Measurements from ENCODE around the gene DEDD2. TPM values are rescaled to one million over a fixed set of nuclear protein-coding genes. Genes with fewer than 3 reads are reported as not detected.

The DEDD2 gene
- total RNA-seq, 1 donor from 2014 or later: 27.1 TPM

DNA sequence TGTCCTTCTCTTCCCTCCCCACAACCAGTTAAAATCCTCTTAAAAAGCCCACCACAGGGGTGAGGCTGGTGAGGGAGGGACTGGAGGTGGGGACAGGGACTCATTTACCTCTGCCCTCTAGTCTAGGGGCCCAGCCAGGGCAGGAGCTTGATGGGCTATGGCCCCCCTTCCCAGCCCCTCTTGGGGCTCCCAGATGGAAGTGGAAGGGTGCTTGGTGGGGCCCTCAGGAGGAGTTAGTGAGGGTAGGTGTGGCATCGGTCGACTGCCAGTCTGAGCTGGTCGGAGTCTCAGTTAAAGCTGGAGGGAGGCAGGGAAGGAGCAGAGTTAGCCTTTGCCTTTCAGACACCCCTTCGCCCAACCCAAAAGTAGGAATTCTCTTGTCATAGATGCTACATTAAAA, 13.1 kb upstream of the DEDD2 start:
- H3K9me3 Mint-ChIP-seq (ENCODE audit: unreplicated experiment): no peaks in the 10 kb centered on the region

DNA sequence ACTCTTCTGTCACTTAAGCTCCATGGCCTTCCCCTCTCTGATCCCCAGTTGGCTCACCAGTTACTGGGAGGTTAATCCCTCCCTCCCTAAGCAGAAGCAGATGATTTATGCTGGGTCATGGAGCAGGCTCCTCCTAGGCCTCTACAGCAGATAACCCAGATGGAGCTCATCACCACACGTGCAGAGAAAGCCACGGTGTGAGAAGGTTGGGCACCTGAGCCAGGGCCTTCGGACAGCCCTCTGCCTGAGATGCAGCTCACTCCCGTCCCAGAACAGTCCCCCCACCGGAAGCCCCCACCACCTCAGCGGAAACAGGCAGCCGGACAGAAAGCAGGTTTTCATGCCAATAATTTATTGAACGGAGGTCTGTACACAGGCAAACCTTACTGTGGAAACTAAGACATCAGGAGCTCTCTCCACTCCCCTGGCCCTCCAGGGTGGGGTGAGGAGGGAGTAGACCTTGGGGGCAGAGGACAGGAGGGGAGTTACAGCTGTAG, 12.4 kb upstream of the DEDD2 start:
- DNase-seq (ENCODE audit: low spot score): no peak
- H3K4me3 Mint-ChIP-seq (ENCODE audit: unreplicated experiment): peak overlapping the region; percentile 51
- peaks cover 5% of the 10 kb centered on the region for H3K27me3 Mint-ChIP-seq (ENCODE audit: unreplicated experiment)
- no peaks in the 10 kb centered on the region for H3K9me3 Mint-ChIP-seq (ENCODE audit: unreplicated experiment)
- no peak overlapping the region for H3K27ac Mint-ChIP-seq (ENCODE audit: unreplicated experiment)
- peaks cover 4% of the 10 kb centered on the region for H3K4me1 Mint-ChIP-seq (ENCODE audit: unreplicated experiment)
- TF ChIP-seq, protein P1, sequence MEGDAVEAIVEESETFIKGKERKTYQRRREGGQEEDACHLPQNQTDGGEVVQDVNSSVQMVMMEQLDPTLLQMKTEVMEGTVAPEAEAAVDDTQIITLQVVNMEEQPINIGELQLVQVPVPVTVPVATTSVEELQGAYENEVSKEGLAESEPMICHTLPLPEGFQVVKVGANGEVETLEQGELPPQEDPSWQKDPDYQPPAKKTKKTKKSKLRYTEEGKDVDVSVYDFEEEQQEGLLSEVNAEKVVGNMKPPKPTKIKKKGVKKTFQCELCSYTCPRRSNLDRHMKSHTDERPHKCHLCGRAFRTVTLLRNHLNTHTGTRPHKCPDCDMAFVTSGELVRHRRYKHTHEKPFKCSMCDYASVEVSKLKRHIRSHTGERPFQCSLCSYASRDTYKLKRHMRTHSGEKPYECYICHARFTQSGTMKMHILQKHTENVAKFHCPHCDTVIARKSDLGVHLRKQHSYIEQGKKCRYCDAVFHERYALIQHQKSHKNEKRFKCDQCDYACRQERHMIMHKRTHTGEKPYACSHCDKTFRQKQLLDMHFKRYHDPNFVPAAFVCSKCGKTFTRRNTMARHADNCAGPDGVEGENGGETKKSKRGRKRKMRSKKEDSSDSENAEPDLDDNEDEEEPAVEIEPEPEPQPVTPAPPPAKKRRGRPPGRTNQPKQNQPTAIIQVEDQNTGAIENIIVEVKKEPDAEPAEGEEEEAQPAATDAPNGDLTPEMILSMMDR (IDR thresholded peaks at IDR 0.05; ENCODE audit: unreplicated experiment): no peak
- peaks cover 38% of the 10 kb centered on the region for H3K36me3 Mint-ChIP-seq (ENCODE audit: low read depth, unreplicated experiment)

More for the DNA sequence above, 13.1 kb upstream of the DEDD2 start:
- DNase-seq (ENCODE audit: low spot score): no peak
- TF ChIP-seq, protein P1 (IDR thresholded peaks at IDR 0.05; ENCODE audit: unreplicated experiment): no peak
- Mint-ChIP-seq H3K4me3 (ENCODE audit: unreplicated experiment) (no peak overlapping the region), H3K36me3 (ENCODE audit: low read depth, unreplicated experiment) (peaks cover 36% of the 10 kb centered on the region), H3K27me3 (ENCODE audit: unreplicated experiment) (peaks cover 4% of the 10 kb centered on the region), H3K27ac (ENCODE audit: unreplicated experiment) (no peak overlapping the region), H3K4me1 (ENCODE audit: unreplicated experiment) (peaks cover 4% of the 10 kb centered on the region)

DNA sequence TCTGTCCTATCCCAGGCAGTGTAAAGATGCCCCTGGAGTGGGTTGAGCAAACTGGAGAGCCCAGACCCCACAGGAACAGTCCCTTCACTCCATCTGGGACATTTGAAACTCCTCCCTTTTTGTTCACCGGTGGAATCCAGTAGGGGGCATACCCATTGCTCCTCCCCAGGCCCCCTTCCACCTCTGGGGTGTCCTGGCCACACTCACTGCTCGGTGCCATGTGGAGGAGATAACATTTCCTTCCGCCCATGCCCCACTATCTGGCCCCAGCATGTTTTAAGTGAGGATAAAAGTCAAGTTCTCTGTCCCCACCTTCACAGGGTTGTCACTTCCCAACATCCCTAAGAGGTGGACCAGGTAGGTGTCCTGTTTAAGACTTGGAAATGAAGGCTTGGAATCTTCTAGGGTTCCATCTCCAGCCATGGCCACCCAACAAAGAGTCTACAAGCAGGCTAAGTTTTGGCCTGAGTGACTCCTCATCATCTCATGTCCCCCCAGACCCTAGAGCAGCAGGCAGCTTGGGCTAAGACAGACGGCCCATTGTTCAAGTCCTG, 11.9 kb upstream of the DEDD2 start:
- H3K4me1 Mint-ChIP-seq (ENCODE audit: unreplicated experiment): peaks cover 4% of the 10 kb centered on the region
- no peaks in the 10 kb centered on the region for H3K9me3 Mint-ChIP-seq (ENCODE audit: unreplicated experiment)
- TF ChIP-seq, protein P1 (IDR thresholded peaks at IDR 0.05; ENCODE audit: unreplicated experiment): no peak
- no peak for DNase-seq (ENCODE audit: low spot score)
- H3K27me3 Mint-ChIP-seq (ENCODE audit: unreplicated experiment): peaks cover 6% of the 10 kb centered on the region
- H3K36me3 Mint-ChIP-seq (ENCODE audit: low read depth, unreplicated experiment): peaks cover 40% of the 10 kb centered on the region
- H3K27ac Mint-ChIP-seq (ENCODE audit: unreplicated experiment): no peak overlapping the region
- peak overlapping the region; percentile 51 for H3K4me3 Mint-ChIP-seq (ENCODE audit: unreplicated experiment)

DNA sequence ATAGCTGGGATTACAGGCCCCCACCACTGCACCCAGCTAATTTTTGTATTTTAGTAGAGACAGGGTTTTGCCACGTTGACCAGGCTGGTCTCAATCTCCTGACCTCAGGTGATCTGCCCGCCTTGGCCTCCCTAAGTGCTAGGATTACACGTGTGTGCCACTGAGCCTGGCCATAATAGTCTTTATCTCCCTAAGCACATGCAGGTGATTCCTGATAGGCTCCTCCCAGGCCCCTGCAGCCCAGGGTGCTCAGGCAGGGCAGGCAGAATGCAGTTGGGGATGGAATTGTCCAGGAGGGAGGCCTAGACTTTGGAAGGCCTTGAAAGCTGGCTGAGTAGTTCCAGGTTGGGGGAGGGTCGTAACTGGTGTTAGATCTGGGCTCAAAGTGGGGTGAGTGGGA, 11.2 kb upstream of the DEDD2 start:
- Mint-ChIP-seq H3K9me3 (ENCODE audit: unreplicated experiment) (no peaks in the 10 kb centered on the region), H3K36me3 (ENCODE audit: low read depth, unreplicated experiment) (peaks cover 38% of the 10 kb centered on the region), H3K27ac (ENCODE audit: unreplicated experiment) (no peak overlapping the region), H3K4me1 (ENCODE audit: unreplicated experiment) (peaks cover 4% of the 10 kb centered on the region), H3K4me3 (ENCODE audit: unreplicated experiment) (no peak overlapping the region), H3K27me3 (ENCODE audit: unreplicated experiment) (peaks cover 6% of the 10 kb centered on the region)
- TF ChIP-seq, protein P1 (IDR thresholded peaks at IDR 0.05; ENCODE audit: unreplicated experiment): no peak
- DNase-seq (ENCODE audit: low spot score): no peak

DNA sequence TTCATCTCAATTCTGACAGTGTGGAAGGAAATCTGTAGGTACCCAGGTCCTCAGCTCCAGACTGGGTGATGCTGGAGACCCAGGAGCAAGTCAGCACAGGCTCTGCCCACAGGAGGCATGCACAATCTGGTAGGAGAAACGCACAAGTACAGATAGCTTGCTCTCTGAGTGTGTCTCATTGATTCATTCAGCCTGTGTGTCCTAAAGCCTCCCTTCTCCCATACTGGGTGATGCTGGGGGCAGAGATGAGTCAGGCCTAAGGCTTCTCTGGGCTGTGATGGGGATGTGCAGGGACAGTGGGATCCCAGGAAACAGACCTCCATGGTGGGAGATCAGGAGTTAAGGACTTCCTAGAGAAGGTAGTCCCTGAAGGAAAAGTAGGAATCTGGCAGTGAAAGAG, 9.4 kb upstream of the DEDD2 start:
- DNase-seq (ENCODE audit: low spot score): no peak
- H3K4me1 Mint-ChIP-seq (ENCODE audit: unreplicated experiment): peaks cover 4% of the 10 kb centered on the region
- H3K9me3 Mint-ChIP-seq (ENCODE audit: unreplicated experiment): no peaks in the 10 kb centered on the region
- H3K27ac Mint-ChIP-seq (ENCODE audit: unreplicated experiment): peak overlapping the region; percentile 59
- H3K27me3 Mint-ChIP-seq (ENCODE audit: unreplicated experiment): peaks cover 9% of the 10 kb centered on the region
- TF ChIP-seq, protein P1 (IDR thresholded peaks at IDR 0.05; ENCODE audit: unreplicated experiment): no peak
- peaks cover 37% of the 10 kb centered on the region for H3K36me3 Mint-ChIP-seq (ENCODE audit: low read depth, unreplicated experiment)
- peak overlapping the region; percentile 60 for H3K4me3 Mint-ChIP-seq (ENCODE audit: unreplicated experiment)

Measured in endothelial cell (in vitro differentiated cells).